HG02938 (cell line): ENCODE measurements around the gene PITHD1.
"Not testable (repeated sequence)": the region's sequence is repeated elsewhere in the genome, so short reads cannot be mapped to it uniquely, and the experiment has no call there.

Source experiments
- ATAC-seq: cut with Tn5 transposase; IDR thresholded peaks from one replicate; pipeline ENCODE4 v1.9.1; 2021; ENCODE audit warnings: mild to moderate bottlenecking, moderate library complexity; ENCODE audit not compliant: unreplicated experiment

The PITHD1 gene

GRCh38 chr1:23823767-23824166 lies 45.5 kb downstream of the PITHD1 start:
- no peak for ATAC-seq

DNA sequence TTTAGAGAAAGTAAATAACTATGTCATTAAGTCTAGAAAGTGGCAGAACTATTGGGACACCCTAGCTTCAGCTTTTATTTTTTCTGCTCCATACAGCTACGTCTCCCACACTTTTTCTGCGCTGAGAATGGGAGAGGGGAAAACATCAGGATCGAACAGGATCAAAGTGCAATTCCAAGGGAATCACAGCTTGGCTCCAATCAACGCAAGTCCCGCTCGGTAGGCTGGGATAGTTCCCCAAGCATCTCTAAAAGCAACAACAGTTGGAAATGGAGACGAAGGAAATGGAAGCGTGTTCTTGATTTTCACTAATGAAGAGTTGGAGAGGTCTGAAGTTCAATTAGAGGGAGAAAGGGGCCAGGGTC lies 46.5 kb downstream of the PITHD1 start:
- no peak for ATAC-seq

- ATAC-seq, result peak; percentile 64
Observed at GRCh38 chr1:23825076-23825761, 47.0 kb downstream of the PITHD1 start, which contains the start of gene HMGCL. Gene HMGCL (minus strand): TSS chr1:23825429. CDS start chr1:23825415, 14 bp downstream.

DNA sequence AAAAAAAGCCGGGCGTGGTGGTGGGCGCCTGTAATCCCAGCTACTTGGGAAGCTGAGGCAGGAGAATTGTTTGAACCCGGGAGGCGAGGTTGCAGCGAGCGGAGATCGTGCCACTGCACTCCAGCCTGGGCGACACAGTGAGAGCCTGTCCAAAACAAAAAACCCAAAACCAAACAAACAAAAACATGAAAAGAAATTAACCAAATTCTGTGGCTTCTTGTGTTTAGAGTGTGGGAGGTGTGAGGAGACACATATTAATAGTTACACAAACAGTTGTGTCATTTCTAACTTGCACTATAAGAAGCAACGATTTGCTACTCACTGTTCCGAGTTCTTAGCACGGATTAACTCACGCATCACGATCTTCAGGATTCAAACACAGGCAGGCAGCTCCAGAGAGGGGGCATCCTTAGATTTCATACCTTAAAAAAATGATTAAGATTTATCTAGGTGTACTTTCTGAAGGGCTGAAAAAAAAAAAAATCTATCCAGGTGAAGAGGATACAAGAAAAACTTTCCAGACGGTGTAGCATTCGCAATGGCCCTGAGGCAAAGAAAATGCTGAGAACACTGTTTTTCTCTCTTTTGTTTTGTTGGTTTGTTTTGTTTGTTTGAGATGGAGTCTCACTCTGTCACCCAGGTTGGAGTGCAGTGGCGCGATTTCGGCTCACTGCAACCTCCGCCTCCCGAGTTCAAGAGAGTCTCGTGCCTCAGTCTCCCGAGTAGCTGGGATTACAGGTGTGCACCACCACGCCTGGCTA lies 47.7 kb downstream of the PITHD1 start:
- peak; percentile 52 for ATAC-seq

- ATAC-seq, result not testable (repeated sequence)
Observed at GRCh38 chr1:23826590-23826989, 48.4 kb downstream of the PITHD1 start.

GRCh38 chr1:23827717-23828116 lies 49.5 kb downstream of the PITHD1 start:
- ATAC-seq, result no peak

GRCh38 chr1:23834156-23834555 lies 55.9 kb downstream of the PITHD1 start:
- not testable (repeated sequence) for ATAC-seq

GRCh38 chr1:23836037-23836436 lies 57.8 kb downstream of the PITHD1 start:
- ATAC-seq, result no peak
